Duodenal mucosa (tissue), 2 donors: Measurements from ENCODE around the gene CYTH4.
"Not testable (repeated sequence)": the region's sequence is repeated elsewhere in the genome, so short reads cannot be mapped to it uniquely, and the experiment has no call there.

Experiments used
- H3K27ac ChIP-seq: one replicate; pipeline ENCODE4 v1.7.0; 2013; ENCODE audit warnings: low read depth, low read length
- H3K27me3 ChIP-seq, 2 donors: one replicate each; pipeline ENCODE4 v1.7.0; 2013; ENCODE audit warnings: low read length in 2 of 2, control low read depth in 1 of 2; ENCODE audit not compliant: insufficient read depth in 2 of 2, control insufficient read depth in 1 of 2
- H3K36me3 ChIP-seq, 2 donors: one replicate each; pipeline ENCODE4 v1.7.0; 2013; ENCODE audit warnings: low read length in 2 of 2, control low read depth in 1 of 2; ENCODE audit not compliant: insufficient read depth in 2 of 2, control insufficient read depth in 1 of 2
- H3K4me1 ChIP-seq, 2 donors: one replicate each; pipeline ENCODE4 v1.7.0; 2013; ENCODE audit warnings: low read length in 2 of 2, control low read depth in 1 of 2; ENCODE audit not compliant: insufficient read depth in 2 of 2, control insufficient read depth in 1 of 2
- H3K4me3 ChIP-seq, 2 donors: one replicate each; pipeline ENCODE4 v1.7.0; 2013; ENCODE audit warnings: low read length in 2 of 2, low read depth in 1 of 2
- H3K9ac ChIP-seq, 2 donors: one replicate each; pipeline ENCODE4 v1.7.0; 2013; ENCODE audit warnings: low read length in 2 of 2, low read depth in 1 of 2
- H3K9me3 ChIP-seq, 2 donors: one replicate each; pipeline ENCODE4 v1.7.0; 2013; ENCODE audit warnings: low read length in 2 of 2, control low read depth in 1 of 2; ENCODE audit not compliant: control insufficient read depth in 1 of 2

Gene CYTH4

DNA sequence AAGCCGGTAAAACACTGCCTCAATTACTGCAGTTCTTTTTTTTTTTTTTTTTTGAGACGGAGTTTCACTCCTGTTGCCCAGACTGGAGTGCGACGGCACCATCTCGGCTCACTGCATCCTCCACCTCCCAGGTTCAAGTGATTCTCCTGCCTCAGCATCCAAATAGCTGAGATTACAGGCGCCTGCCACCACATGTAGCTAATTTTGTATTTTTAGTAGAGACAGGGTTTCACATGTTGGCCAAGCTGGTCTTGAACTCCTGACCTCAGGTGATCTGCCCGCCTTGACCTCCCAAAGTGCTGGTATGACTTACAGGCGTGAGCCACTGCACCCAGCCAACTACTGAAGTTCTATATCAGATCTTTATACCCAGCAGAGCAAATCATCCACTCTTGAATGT lies 30.5 kb upstream of the CYTH4 start:
- H3K4me3 ChIP-seq, H3K27ac ChIP-seq, H3K4me1 ChIP-seq, H3K36me3 ChIP-seq, H3K27me3 ChIP-seq, H3K9ac ChIP-seq, H3K9me3 ChIP-seq: not testable (repeated sequence)

GRCh38 chr22:37253126-37253660 lies 29.1 kb upstream of the CYTH4 start:
- Histone ChIP-seq H3K4me1 (no peaks in the 10 kb centered on the region), H3K27me3 (peaks cover 0 to 3% of the 10 kb centered on the region in 2 donors), H3K4me3 (no peak overlapping the region)

GRCh38 chr22:37254209-37254866 lies 28.0 kb upstream of the CYTH4 start:
- Histone ChIP-seq H3K4me1 (peaks cover 7 to 11% of the 10 kb centered on the region in 2 donors), H3K27ac (no peak overlapping the region), H3K27me3 (peaks cover 0 to 3% of the 10 kb centered on the region in 2 donors), H3K4me3 (no peak overlapping the region), H3K36me3 (no peaks in the 10 kb centered on the region), H3K9me3 (no peaks in the 10 kb centered on the region), H3K9ac (no peak overlapping the region)

More at GRCh38 chr22:37253126-37253660, 29.1 kb upstream of the CYTH4 start:
- H3K9me3 ChIP-seq: no peaks in the 10 kb centered on the region
- H3K9ac ChIP-seq: no peak overlapping the region
- H3K27ac ChIP-seq: no peak overlapping the region
- H3K36me3 ChIP-seq: no peaks in the 10 kb centered on the region

GRCh38 chr22:37254867-37255233 lies 27.5 kb upstream of the CYTH4 start:
- H3K9me3 ChIP-seq: no peaks in the 10 kb centered on the region
- H3K36me3 ChIP-seq: no peaks in the 10 kb centered on the region
- no peak overlapping the region for H3K4me3 ChIP-seq
- H3K27ac ChIP-seq: no peak overlapping the region
- peaks cover 12 to 14% of the 10 kb centered on the region in 2 donors for H3K4me1 ChIP-seq
- H3K9ac ChIP-seq: no peak overlapping the region
- H3K27me3 ChIP-seq: peaks cover 3 to 4% of the 10 kb centered on the region in 2 donors

GRCh38 chr22:37255558-37256006 lies 26.7 kb upstream of the CYTH4 start:
- Histone ChIP-seq H3K27ac (no peak overlapping the region), H3K4me3 (no peak overlapping the region), H3K36me3 (no peaks in the 10 kb centered on the region), H3K9ac (no peak overlapping the region), H3K27me3 (peaks cover 5 to 8% of the 10 kb centered on the region in 2 donors), H3K9me3 (no peaks in the 10 kb centered on the region), H3K4me1 (peaks cover 12 to 14% of the 10 kb centered on the region in 2 donors)

GRCh38 chr22:37256075-37256726 lies 26.1 kb upstream of the CYTH4 start:
- Histone ChIP-seq H3K36me3 (no peaks in the 10 kb centered on the region), H3K9me3 (no peaks in the 10 kb centered on the region), H3K9ac (no peak overlapping the region), H3K4me3 (no peak overlapping the region), H3K4me1 (peaks cover 12 to 14% of the 10 kb centered on the region in 2 donors), H3K27ac (no peak overlapping the region), H3K27me3 (peaks cover 5 to 9% of the 10 kb centered on the region in 2 donors)

DNA sequence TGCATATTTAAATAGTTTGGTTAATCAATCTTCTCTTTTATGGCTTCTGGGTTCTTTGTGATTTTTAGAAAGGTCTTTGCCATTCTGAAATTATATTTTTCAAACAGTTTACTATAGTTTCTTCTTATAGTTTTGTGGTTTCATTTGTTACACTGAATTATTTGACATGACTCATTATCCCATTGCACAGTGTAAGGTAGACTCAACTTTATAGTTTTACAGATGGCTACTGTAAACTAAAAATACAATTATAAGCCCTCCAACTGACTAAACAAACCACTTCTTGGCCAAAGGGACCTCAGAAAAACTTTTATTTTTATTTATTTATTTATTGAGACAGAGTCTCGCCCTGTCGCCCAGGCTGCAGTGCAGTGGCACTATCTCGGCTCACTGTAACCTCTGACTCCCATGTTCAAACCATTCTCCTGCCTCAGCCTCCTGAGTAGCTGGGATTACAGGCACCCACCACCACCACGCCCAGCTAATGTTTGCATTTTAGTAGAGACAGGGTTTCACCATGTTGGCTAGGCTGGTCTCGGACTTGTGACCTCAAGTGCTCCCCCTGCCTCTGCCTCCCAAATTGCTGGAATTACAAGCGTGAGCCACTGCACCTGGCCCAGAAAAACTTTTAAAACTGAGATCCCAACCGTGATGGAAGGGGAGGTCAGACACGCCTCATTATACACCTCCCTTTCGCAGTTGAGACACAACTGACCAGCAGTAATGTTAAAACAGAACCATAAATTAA lies 24.1 kb upstream of the CYTH4 start:
- Histone ChIP-seq H3K9ac (no peak overlapping the region), H3K4me3 (no peak overlapping the region), H3K27ac (no peak overlapping the region), H3K36me3 (no peaks in the 10 kb centered on the region), H3K4me1 (peaks cover 12 to 14% of the 10 kb centered on the region in 2 donors), H3K27me3 (peaks cover 10 to 20% of the 10 kb centered on the region in 2 donors), H3K9me3 (no peaks in the 10 kb centered on the region)

- Histone ChIP-seq H3K4me1 (peaks cover 12 to 14% of the 10 kb centered on the region in 2 donors), H3K4me3 (no peak overlapping the region), H3K27ac (no peak overlapping the region), H3K9ac (no peak overlapping the region), H3K27me3 (peaks cover 10 to 20% of the 10 kb centered on the region in 2 donors), H3K36me3 (no peaks in the 10 kb centered on the region), H3K9me3 (peaks cover 0 to 4% of the 10 kb centered on the region in 2 donors)
Measured at GRCh38 chr22:37258753-37259401, 23.4 kb upstream of the CYTH4 start.

DNA sequence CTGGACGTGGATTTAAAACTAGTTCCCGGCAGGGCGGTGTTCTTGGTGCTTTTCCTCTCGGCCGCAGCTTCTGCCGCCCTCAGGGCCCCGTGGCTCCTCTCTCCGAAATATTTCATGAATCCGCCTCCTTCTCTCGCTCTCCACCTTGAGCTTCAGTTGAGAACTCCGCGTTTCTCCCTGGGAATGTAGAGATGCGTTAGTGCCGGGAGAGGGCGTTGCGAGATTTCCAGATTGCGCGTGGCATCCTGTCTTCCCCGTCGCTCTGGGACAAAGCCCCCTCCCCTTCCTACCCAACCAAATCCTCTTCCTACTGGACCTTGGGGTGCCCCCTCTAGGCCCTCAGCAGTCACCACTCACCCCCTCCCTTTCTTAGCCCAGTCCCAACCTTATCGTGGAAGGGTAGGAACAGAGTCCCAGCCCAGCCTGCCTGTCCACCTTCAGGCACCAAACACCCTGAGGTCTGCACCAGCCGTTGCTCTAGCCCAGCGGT lies 22.7 kb upstream of the CYTH4 start:
- Histone ChIP-seq H3K27me3 (peaks cover 10 to 20% of the 10 kb centered on the region in 2 donors), H3K9me3 (peaks cover 4 to 11% of the 10 kb centered on the region in 2 donors), H3K27ac (no peak overlapping the region), H3K36me3 (no peaks in the 10 kb centered on the region), H3K9ac (no peak overlapping the region), H3K4me1 (peaks cover 12 to 14% of the 10 kb centered on the region in 2 donors), H3K4me3 (no peak overlapping the region)
